ENCODE measurements around the gene CAVIN2.

CAVIN2 gene

DNA sequence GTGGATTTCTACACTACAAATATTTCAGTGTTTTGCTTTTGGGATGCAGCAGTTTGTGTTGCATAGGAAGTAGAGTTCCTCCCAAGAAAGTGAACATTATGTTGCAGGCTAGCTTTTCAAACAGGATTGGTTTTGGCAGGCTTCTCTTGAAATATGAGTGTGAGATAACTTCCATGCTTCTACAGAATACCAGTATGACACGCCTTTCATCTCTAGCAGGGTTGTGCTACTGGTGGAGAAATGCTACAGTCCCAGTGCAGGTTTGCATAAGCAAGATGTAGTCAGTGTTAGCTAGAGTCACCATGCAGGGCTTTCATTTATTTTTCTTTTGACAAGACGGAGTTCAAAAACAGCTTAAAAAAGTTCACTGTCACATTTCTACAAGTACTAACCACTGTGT lies 17.1 kb upstream of the CAVIN2 start:
- no peak for DNase-seq

- no peak for DNase-seq
Measured at GRCh38 chr2:191862156-191862775, 15.4 kb upstream of the CAVIN2 start.

DNA sequence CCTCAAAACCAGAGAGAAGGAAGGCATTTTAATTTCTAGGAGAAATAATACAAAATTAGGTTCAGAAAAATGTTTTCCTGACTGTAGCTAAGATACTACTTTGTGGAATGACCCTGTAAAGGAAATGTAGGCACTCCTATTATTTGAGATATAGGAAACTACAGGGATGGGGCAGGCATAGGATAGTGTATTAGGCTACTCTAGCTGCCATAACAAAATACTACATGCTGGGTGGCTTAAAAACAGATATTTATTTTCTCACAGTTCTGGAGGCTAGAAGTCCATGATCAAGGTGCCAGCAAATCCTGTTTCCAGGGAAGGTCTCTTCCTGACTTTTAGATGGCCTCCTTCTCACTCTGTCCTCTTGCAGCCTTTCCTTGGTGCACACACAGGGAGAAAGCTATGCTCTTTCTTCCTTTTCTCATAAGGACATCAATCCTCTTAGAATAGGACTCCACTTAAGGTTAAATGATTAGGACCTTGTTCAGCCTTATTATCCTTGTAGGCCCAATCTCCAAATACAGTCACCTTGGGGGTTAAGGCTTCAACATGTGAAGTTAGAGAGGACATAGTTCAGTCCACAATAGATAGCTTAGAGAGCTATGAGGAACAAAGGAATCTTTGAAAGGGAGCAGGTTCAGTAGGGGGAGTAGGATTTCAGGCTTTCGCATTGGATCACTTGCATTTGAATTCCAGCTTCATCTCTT lies 14.0 kb upstream of the CAVIN2 start:
- DNase-seq = no peak

DNA sequence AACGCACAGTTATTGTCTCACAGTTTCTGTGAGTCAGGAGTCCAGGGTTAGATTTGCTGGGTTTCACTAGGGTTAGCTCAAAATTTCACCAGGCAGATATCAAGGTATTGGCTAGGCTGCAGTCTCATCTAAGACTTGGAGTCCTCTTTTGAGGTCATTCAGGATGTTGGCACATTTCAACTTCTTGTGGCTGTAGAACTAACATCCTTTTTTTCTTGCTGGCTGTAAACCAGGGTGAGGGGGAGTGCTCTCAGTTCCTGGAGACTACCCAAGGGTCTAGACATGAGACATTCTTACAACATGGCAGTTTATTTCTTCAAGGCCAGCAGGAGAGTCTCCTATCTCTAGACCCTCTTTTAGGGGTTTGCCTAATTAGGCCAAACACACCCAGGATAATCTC lies 12.8 kb upstream of the CAVIN2 start:
- DNase-seq = no peak

DNA sequence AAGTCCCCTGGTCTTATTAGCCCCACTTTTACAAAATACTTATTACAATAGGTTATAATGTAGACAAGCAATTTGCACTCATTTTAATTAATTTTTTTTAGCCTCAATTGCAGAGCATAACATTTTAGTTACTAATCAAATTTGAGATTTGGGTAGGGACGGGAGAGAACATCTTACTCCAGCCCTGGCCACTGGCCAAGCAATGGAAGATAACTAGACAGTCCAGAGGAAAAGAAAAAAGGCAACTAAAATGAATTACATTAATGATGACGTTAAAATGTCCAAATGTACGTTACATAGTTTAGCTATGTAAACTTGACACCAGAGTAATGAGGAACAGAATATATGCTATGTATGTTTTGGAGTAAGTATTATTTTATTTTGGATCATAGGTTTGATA lies 11.0 kb upstream of the CAVIN2 start:
- no peak for DNase-seq

DNA sequence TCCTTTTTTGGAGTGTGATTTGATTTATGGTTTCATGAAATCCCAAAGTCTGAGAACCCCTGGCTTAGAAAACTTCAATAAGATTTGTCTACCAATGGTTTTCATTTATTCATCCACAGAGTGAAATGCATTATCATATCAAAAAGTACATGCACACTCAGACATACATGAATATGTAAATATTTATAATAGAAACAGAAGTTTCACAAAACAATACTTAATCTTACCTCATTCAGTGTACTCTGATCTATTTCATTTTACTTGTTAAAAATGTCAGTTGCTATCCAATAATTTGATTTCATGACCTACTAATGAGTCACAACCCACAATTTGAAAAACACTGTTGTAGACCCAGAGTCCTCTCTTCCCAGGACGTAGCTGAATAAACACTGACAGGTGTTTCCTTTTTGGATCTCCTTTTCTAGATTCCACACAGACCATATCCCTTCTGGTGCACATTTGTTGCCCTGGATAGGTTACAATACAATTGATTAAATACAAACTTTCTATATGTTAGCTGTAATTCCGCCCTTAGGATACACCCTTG lies 10.4 kb upstream of the CAVIN2 start:
- DNase-seq = no peak

DNA sequence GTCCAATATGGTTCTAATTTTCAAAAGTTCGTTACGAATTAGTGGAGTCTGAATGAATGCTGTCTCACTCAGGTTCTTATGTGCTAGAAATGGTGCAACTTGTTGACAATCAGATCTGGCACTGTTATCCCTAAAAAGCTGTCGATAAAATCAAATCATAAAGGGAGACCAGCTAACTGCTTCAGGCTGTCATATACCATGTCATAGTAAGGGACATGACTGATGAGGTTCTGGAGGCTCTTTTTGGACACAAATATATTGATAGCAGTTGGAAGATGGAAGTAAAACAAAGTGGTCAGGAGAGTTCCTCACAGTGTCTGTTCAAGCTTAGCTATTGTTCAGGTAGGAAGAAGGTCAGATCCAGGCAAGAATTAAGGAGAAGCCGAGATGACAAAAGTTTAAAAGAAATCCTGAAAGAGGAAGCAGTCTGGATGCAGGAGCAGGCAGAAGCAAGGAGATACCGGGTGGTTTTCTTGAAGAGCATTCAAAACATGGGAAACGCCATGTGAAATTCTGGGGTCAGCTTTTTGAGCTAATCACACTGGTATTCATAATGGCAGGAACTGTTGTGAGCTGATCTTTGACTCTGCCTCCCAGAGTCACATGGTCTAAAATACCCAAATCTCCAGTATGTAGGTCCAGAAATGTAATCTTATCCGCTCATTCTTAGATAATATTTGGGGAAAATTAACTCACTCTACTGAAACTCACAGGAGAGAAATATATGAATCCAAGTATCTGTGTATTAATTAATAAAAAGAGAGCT lies 9.4 kb upstream of the CAVIN2 start:
- DNase-seq = no peak

GRCh38 chr2:191855382-191855781 lies 8.5 kb upstream of the CAVIN2 start:
- DNase-seq = no peak

DNA sequence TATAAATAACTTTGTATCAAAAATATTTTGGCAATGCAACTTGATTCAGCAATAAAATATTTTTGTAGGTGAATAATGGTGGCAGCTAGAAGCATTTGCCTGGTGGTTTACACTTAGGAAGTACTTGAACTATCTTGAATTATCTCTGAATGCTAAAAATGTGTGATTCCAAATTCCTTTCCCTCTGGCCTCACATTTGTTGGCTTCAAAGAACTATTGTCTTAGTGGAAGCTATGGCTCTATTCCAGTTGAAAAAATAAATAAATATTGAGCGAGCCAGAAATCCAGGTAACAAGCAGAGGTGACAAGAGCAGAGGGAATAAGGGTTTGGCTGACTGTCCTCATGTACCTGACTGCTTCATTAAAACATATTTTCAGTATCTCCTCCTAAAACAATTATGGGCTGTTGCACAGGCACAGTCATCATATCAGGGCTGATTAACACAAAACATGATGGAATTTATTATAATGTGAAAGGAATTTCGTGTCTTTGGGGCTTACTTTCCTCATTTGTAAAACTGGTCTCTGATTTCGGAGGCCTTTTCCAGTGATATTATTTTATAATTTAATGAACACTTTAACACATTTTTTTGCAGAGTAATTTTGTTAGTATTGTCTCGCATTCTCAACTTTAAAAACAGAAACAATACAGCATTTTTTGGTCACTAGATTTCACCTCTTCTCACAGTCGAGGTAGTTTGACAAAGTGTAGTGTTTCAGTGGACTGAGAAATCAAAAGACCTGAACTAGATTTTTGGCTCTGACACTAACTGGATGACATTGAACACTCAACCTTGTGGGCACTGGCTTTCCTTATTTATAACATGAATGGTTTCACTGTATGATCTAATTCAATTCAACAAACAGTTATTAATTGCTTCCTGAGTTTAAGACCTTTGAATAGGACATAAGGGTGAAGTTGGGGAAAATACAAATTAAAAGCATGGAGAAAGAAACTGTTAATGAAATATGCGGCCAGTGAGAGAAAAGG lies 7.8 kb upstream of the CAVIN2 start:
- DNase-seq = no peak

DNA sequence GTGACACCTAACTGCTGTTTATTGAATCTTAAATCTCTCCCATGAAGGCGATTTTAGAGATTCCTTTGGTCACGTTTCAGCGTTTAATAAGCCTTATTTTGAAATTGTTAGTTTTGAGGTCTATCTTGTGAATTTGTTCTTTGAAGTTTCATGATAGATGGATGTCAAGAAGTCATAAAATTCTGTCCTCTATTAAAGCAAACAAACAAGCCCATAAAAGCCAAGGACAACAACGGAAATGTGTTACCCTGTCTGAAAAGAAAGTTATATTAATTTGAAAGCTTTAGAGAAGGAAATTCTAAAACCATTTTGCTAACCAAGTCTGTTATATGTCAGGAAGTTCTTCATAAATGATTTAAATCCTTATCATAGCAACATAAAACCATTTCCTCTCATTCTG lies 7.0 kb upstream of the CAVIN2 start:
- DNase-seq = no peak

- DNase-seq = no peak
Measured at GRCh38 chr2:191851158-191851557, 4.3 kb upstream of the CAVIN2 start.

GRCh38 chr2:191848771-191849767 lies 2.2 kb upstream of the CAVIN2 start:
- no peak for DNase-seq

- no peak for DNase-seq
Measured at GRCh38 chr2:191847764-191848163, 876 bp upstream of the CAVIN2 start.

GRCh38 chr2:191845876-191846514 lies 893 bp downstream of the CAVIN2 start:
- DNase-seq = no peak

DNA sequence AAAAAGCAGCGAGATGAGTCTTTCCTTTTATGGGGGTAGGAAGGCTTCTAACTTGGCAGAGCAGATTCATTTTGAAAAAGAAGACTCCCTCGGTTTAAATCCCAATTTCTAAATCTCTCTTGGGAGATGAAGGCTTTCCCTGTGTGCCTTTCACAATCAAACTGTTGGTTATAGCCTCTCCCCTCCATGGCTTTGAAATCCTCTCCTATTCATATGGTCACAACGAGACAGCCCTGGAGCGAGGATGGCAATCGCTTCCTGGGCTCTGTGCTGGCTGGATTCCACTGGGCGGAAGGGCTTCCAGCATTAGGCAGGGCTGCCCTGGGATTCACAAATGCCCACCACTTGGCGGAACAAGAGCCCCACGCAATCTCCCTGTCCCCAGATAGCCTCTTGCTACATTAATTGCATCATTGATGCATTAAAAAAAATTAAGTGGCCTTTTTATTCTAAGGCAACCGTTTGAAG lies 1.6 kb downstream of the CAVIN2 start:
- DNase-seq = no peak

GRCh38 chr2:191844706-191845105 lies 2.2 kb downstream of the CAVIN2 start:
- no peak for DNase-seq

DNA sequence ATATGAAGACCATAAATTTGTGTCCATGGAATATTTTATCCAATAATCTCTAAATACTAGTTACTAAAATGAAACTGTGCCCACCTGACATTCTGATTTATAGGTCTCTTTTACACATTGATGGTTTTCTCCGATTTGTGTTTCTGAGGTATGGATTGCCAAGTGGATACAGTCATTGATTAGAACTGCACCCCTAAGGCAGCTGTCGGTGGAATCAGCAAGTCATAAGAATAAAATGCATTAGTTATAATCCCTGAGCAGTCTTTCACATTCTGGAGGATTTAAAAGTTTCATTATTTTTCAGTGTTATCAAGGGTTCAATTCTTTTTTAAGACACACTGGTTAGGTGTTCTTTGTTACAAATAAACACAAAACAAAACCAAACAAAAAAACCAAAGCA lies 6.0 kb downstream of the CAVIN2 start:
- no peak for DNase-seq

GRCh38 chr2:191839918-191840804 lies 6.7 kb downstream of the CAVIN2 start:
- no peak for DNase-seq

DNA sequence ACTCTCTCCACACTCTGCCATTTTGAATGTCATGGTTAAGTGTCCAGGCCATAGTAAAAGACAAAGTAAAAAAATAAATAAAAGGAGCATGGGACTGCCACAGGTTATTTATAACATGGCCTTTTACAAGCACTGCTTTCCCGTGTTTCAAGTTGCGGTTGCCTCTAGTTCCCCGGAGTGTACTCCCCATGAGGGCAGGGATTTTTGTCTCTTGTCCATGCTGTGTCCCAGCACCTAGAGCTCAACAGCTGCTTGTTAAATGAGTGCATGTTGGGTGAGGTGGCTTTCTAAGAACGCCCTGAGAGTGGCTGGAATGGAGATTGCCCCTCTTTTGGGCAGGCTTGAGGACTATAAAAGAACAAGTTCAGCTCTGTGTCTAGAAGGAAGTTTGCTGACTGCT lies 8.4 kb downstream of the CAVIN2 start:
- DNase-seq = no peak

Data from activated CD8-positive, alpha-beta memory T cell treated with anti-CD3 and anti-CD28 coated beads, Interleukin-2, amount 50 U/mL, for 48 hours (primary cell).